ENCODE results near the gene SLC17A9.
"Not testable (repeated sequence)": the region's sequence is repeated elsewhere in the genome, so short reads cannot be mapped to it uniquely, and the experiment has no call there.

Gene SLC17A9

GRCh38 chr20:62956387-62957135 lies 4.1 kb downstream of the SLC17A9 start:
- TF ChIP-seq, protein P1, sequence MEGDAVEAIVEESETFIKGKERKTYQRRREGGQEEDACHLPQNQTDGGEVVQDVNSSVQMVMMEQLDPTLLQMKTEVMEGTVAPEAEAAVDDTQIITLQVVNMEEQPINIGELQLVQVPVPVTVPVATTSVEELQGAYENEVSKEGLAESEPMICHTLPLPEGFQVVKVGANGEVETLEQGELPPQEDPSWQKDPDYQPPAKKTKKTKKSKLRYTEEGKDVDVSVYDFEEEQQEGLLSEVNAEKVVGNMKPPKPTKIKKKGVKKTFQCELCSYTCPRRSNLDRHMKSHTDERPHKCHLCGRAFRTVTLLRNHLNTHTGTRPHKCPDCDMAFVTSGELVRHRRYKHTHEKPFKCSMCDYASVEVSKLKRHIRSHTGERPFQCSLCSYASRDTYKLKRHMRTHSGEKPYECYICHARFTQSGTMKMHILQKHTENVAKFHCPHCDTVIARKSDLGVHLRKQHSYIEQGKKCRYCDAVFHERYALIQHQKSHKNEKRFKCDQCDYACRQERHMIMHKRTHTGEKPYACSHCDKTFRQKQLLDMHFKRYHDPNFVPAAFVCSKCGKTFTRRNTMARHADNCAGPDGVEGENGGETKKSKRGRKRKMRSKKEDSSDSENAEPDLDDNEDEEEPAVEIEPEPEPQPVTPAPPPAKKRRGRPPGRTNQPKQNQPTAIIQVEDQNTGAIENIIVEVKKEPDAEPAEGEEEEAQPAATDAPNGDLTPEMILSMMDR (IDR thresholded peaks at IDR 0.05; ENCODE audit: low read depth, low read length) = no peak
- Histone ChIP-seq H3K9me3 (no peaks in the 10 kb centered on the region), H3K27me3 (no peaks in the 10 kb centered on the region), H3K4me1 (peaks cover 29% of the 10 kb centered on the region), H3K36me3 (no peaks in the 10 kb centered on the region), H3K4me3 (ENCODE audit: low read depth, low read length) (no peak overlapping the region)
- DNase-seq = no peak

GRCh38 chr20:62957136-62958117 lies 4.9 kb downstream of the SLC17A9 start:
- no peaks in the 10 kb centered on the region for H3K36me3 ChIP-seq

GRCh38 chr20:62958388-62959100 lies 6.0 kb downstream of the SLC17A9 start:
- Histone ChIP-seq H3K27me3 (no peaks in the 10 kb centered on the region), H3K4me1 (peaks cover 33% of the 10 kb centered on the region), H3K4me3 (ENCODE audit: low read depth, low read length) (no peak overlapping the region), H3K36me3 (no peaks in the 10 kb centered on the region), H3K9me3 (no peaks in the 10 kb centered on the region)
- TF ChIP-seq, protein P1 (IDR thresholded peaks at IDR 0.05; ENCODE audit: low read depth, low read length) = no peak
- DNase-seq = no peak

More at GRCh38 chr20:62957136-62958117, 4.9 kb downstream of the SLC17A9 start:
- H3K4me1 ChIP-seq = peaks cover 38% of the 10 kb centered on the region
- DNase-seq = no peak
- H3K4me3 ChIP-seq (ENCODE audit: low read depth, low read length) = no peak overlapping the region
- TF ChIP-seq, protein P1 (IDR thresholded peaks at IDR 0.05; ENCODE audit: low read depth, low read length) = no peak
- no peaks in the 10 kb centered on the region for H3K27me3 ChIP-seq
- H3K9me3 ChIP-seq = no peaks in the 10 kb centered on the region

GRCh38 chr20:62959101-62959971 lies 6.8 kb downstream of the SLC17A9 start:
- no peak overlapping the region for H3K4me3 ChIP-seq (ENCODE audit: low read depth, low read length)
- DNase-seq = no peak
- TF ChIP-seq, protein P1 (IDR thresholded peaks at IDR 0.05; ENCODE audit: low read depth, low read length) = no peak
- no peaks in the 10 kb centered on the region for H3K27me3 ChIP-seq
- H3K36me3 ChIP-seq = no peaks in the 10 kb centered on the region
- H3K4me1 ChIP-seq = peaks cover 29% of the 10 kb centered on the region
- no peaks in the 10 kb centered on the region for H3K9me3 ChIP-seq

DNA sequence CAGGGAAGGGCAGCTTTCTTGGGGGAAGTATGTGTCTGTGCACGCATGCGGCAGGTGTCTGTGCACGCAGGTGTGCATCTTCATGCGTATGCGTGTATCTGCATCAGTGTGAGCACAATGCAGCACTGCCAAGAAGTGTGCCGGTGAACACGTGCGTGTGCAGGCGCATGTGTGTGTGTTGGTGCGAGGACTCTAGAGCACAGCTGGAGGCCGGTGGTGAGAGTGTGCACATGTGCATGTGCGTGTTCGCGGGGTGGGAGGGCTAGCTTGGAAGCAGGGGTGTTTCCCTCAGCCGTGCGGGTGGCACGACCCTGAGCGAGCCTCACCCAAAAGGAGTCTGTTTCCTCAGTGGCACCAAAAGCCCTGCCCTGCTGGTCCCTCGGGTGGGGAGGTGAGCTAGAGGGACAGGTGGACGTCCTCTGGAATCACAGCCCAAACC lies 7.5 kb downstream of the SLC17A9 start:
- Histone ChIP-seq H3K9me3 (no peaks in the 10 kb centered on the region), H3K4me3 (ENCODE audit: low read depth, low read length) (no peak overlapping the region), H3K36me3 (no peaks in the 10 kb centered on the region), H3K27me3 (no peaks in the 10 kb centered on the region), H3K4me1 (peaks cover 24% of the 10 kb centered on the region)
- TF ChIP-seq, protein P1 (IDR thresholded peaks at IDR 0.05; ENCODE audit: low read depth, low read length) = no peak
- DNase-seq = no peak

DNA sequence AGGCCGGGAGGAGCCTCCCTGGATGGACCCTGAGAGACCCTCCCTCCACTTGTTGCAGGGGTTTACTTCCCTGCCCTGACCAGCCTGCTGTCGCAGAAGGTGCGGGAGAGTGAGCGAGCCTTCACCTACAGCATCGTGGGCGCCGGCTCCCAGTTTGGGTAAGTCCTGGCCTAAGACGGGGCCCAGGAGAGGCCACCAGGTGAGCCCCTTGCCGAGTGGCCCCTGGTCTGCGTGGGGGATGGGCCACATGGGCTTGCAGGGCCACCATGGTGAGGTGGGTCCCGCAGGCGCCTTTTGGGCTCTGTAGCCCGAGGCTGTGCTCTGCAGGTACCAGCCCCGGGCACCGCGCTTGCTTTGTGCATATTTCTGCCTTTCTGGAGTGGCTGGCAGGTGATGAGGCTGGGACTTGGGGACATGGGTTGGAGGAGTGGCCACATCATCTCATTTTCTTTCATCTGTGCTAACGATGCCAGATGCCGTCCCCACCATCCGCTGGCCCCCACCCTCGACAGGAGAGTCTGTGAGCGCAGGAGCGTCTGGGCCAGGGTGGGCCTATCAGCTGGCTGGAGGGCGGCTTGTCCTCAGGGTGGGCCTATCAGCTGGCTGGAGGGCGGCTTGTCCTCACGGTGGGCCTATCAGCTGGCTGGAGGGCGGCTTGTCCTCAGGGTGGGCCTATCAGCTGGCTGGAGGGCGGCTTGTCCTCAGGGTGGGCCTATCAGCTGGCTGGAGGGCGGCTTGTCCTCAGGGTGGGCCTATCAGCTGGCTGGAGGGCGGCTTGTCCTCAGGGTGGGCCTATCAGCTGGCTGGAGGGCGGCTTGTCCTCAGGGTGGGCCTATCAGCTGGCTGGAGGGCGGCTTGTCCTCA lies 8.2 kb downstream of the SLC17A9 start:
- not testable (repeated sequence) for H3K36me3 ChIP-seq, H3K9me3 ChIP-seq, H3K27me3 ChIP-seq
- peaks cover 24% of the 10 kb centered on the region for H3K4me1 ChIP-seq
- DNase-seq = peak; percentile 95
- H3K4me3 ChIP-seq (ENCODE audit: low read depth, low read length) = peak overlapping the region; percentile 49

Data from BE2C (cell line).